GM10248 (cell line): ENCODE results near the gene FAM120AOS.
"Not testable (repeated sequence)": the region's sequence is repeated elsewhere in the genome, so short reads cannot be mapped to it uniquely, and the experiment has no call there.

Source experiments
- CTCF ChIA-PET: fragments of 300-600 bp; sonication (Branson Sonifier 250); formaldehyde crosslinking; extraction: SDS; loops from one replicate; lab custom pipeline; 2021; ENCODE audit warnings: antibody characterized with exemption; lab: Yijun Ruan, JAX
- POLR2A ChIA-PET: fragments of 350-650 bp; sonication (Branson Sonifier 250); formaldehyde crosslinking; extraction: SDS; loops from one replicate; lab custom pipeline; 2020; ENCODE audit warnings: antibody characterized with exemption; lab: Yijun Ruan, JAX
- DNase-seq: peaks from one replicate; pipeline ENCODE4 v3.0.0; 2012; ENCODE audit errors: extremely low spot score
- CTCF ChIP-seq: IDR thresholded peaks from 2 replicates; pipeline ENCODE4 v1.5.1; 2012; ENCODE audit warnings: mild to moderate bottlenecking, low read depth; ENCODE audit errors: extremely low read depth, missing control alignments, control extremely low read depth

FAM120AOS gene

GRCh38 chr9:93440896-93441580 lies 12.3 kb downstream of the FAM120AOS start:
- TF ChIP-seq CTCF, result no peak
- DNase-seq, result no peak
- ChIA-PET CTCF (interaction anchor here (1.3 kb wide), 1 partner anchor 16 kb away, joined by 3 read pairs; no protein-coding TSS in a partner anchor), POLR2A (interaction anchor here (0.6 kb wide), 1 partner anchor 10 kb away, joined by 4 read pairs; no protein-coding TSS in a partner anchor)

GRCh38 chr9:93439301-93439700 lies 14.1 kb downstream of the FAM120AOS start:
- CTCF ChIA-PET, result interaction anchor here (1.0 kb wide), 1 partner anchor 9 kb away, joined by 3 read pairs; no protein-coding TSS in a partner anchor
- POLR2A ChIA-PET, DNase-seq: not testable (repeated sequence)

GRCh38 chr9:93437996-93438395 lies 15.4 kb downstream of the FAM120AOS start:
- no peak for TF ChIP-seq CTCF
- ChIA-PET POLR2A (no interaction called here), CTCF (no interaction called here)
- DNase-seq, result no peak

- TF ChIP-seq CTCF, result no peak
- CTCF ChIA-PET, result no interaction called here
- DNase-seq, result no peak
- POLR2A ChIA-PET, result no interaction called here
Observed at GRCh38 chr9:93436655-93437407, 16.6 kb downstream of the FAM120AOS start.

GRCh38 chr9:93436218-93436617 lies 17.2 kb downstream of the FAM120AOS start:
- ChIA-PET CTCF (no interaction called here), POLR2A (no interaction called here)
- no peak for DNase-seq
- no peak for TF ChIP-seq CTCF

GRCh38 chr9:93435386-93435785 lies 18.0 kb downstream of the FAM120AOS start:
- CTCF ChIA-PET, result no interaction called here
- POLR2A ChIA-PET, result no interaction called here
- TF ChIP-seq CTCF, result no peak
- DNase-seq, result no peak

- no peak for DNase-seq
- ChIA-PET POLR2A (no interaction called here), CTCF (no interaction called here)
- TF ChIP-seq CTCF, result no peak
Observed at GRCh38 chr9:93434056-93434455, 19.3 kb downstream of the FAM120AOS start.
